Medulla oblongata (tissue), 1 donor: ENCODE measurements around the gene ARL6.

Source experiments
- DNase-seq: peaks from one replicate; pipeline ENCODE4 v3.0.0-alpha.2; 2015; ENCODE audit errors: extremely low spot score

ARL6 gene

GRCh38 chr3:97764407-97765238 lies at the start of gene ARL6:
Gene ARL6 (plus strand): TSS chr3:97764758. CDS start chr3:97768108, 3,350 bp downstream.
- peak; percentile 93 for DNase-seq

- DNase-seq, result peak; percentile 76
Measured at GRCh38 chr3:97719156-97719821, 45.3 kb upstream of the ARL6 start.

- no peak for DNase-seq
Measured at GRCh38 chr3:97720417-97720816, 44.1 kb upstream of the ARL6 start.

- DNase-seq, result no peak
Measured at GRCh38 chr3:97721446-97721845, 43.1 kb upstream of the ARL6 start.

GRCh38 chr3:97736928-97737327 lies 27.6 kb upstream of the ARL6 start:
- no peak for DNase-seq

GRCh38 chr3:97738761-97739160 lies 25.8 kb upstream of the ARL6 start:
- no peak for DNase-seq

GRCh38 chr3:97742036-97742435 lies 22.5 kb upstream of the ARL6 start:
- no peak for DNase-seq

GRCh38 chr3:97744289-97744688 lies 20.3 kb upstream of the ARL6 start:
- DNase-seq, result no peak

GRCh38 chr3:97763586-97764406 lies 762 bp upstream of the ARL6 start:
- no peak for DNase-seq

- DNase-seq, result no peak
Measured at GRCh38 chr3:97765336-97765735, 778 bp downstream of the ARL6 start.

GRCh38 chr3:97772926-97773325 lies 8.4 kb downstream of the ARL6 start:
- DNase-seq, result no peak

GRCh38 chr3:97778152-97778551 lies 13.6 kb downstream of the ARL6 start:
- DNase-seq, result no peak

- peak; percentile 80 for DNase-seq
Measured at GRCh38 chr3:97793420-97794019, 29.0 kb downstream of the ARL6 start.

GRCh38 chr3:97795951-97796350 lies 31.4 kb downstream of the ARL6 start:
- no peak for DNase-seq

GRCh38 chr3:97804471-97804870 lies 39.9 kb downstream of the ARL6 start:
- no peak for DNase-seq

- DNase-seq, result no peak
Measured at GRCh38 chr3:97810779-97811390, 46.3 kb downstream of the ARL6 start.

GRCh38 chr3:97815149-97815917 lies 50.8 kb downstream of the ARL6 start:
- DNase-seq, result no peak

GRCh38 chr3:97816811-97817210 lies 52.3 kb downstream of the ARL6 start:
- DNase-seq, result no peak

- DNase-seq, result peak; percentile 42
Measured at GRCh38 chr3:97817965-97818364, 53.4 kb downstream of the ARL6 start.

GRCh38 chr3:97820780-97821179 lies 56.2 kb downstream of the ARL6 start:
- DNase-seq, result no peak
